Left ventricle myocardium inferior (tissue), 1 donor: ENCODE results near the gene PABPC4L. TPM values are rescaled to one million over a fixed set of nuclear protein-coding genes. Genes with fewer than 3 reads are reported as not detected.

Source experiments
- DNase-seq: peaks from one replicate; pipeline ENCODE4 v3.0.0-alpha.2; 2020
- H3K27ac ChIP-seq: fragments of 200-600 bp; replicated peaks from 2 replicates; pipeline ENCODE4 v1.8.0; 2021
- H3K27me3 ChIP-seq: fragments of 200-600 bp; 2 replicates; pipeline ENCODE4 v1.8.0; 2021; ENCODE audit warnings: low read depth
- H3K36me3 ChIP-seq: fragments of 200-600 bp; 2 replicates; pipeline ENCODE4 v1.8.0; 2021
- H3K4me1 ChIP-seq: fragments of 200-600 bp; 2 replicates; pipeline ENCODE4 v1.8.0; 2021
- H3K4me3 ChIP-seq: fragments of 200-600 bp; 2 replicates; pipeline ENCODE4 v1.8.0; 2021; ENCODE audit warnings: mild to moderate bottlenecking, moderate library complexity
- H3K9me3 ChIP-seq: fragments of 200-600 bp; replicated peaks from 2 replicates; pipeline ENCODE4 v1.8.0; 2021
- CTCF ChIP-seq: fragments of 200-600 bp; IDR thresholded peaks from 2 replicates; pipeline ENCODE4 v1.8.0; 2021; ENCODE audit warnings: antibody characterized with exemption, mild to moderate bottlenecking, borderline replicate concordance
- intact Hi-C: fragments of 100-400 bp; cut with micrococcal nuclease; formaldehyde crosslinking; loops from one replicate; pipeline ENCODE4 v1.11.0; 2022
- long read RNA-seq: library from polyadenylated mRNA; unstranded; transcript quantifications from one replicate; pipeline ENCODE4 v2.0.0, GENCODE V29; 2021
- total RNA-seq: library from RNA; stranded (reverse); fragmentation: NEBNext Ultra II Directional; extraction: Animal tissue kit (Norgen Biotek cat#: 25700); gene quantifications from one replicate; pipeline ENCODE4 v1.2.1, GENCODE V29; 2021
- donor health status: DM: no; HTN: yes; CAD: no; lungs with severe emphysema.

The PABPC4L gene
- total RNA-seq: 0.66 TPM
- long read RNA-seq, full-length matches to known transcripts: 2 of 2 reads
- long read RNA-seq, partial matches to known transcripts: 0 of 2 reads
- long read RNA-seq, other reads (novel, unspliced or antisense): 0 of 2 reads

- Histone ChIP-seq H3K4me1 (peaks cover 27% of the 10 kb centered on the region), H3K27me3 (peaks cover 16% of the 10 kb centered on the region), H3K9me3 (peaks cover 9% of the 10 kb centered on the region), H3K36me3 (no peaks in the 10 kb centered on the region), H3K27ac (peak within 1 kb of the TSS; percentile 81), H3K4me3 (peak within 1 kb of the TSS; percentile 71)
- TF ChIP-seq CTCF: no peak
- intact Hi-C loops: no loop called here
- peak; percentile 56 for DNase-seq
Measured at GRCh38 chr4:134201216-134202161, at the start of gene PABPC4L. Gene PABPC4L (minus strand): TSS chr4:134201789. CDS start chr4:134201019, 770 bp downstream.

GRCh38 chr4:134251322-134251721 lies 49.7 kb upstream of the PABPC4L start:
- H3K36me3 ChIP-seq: no peaks in the 10 kb centered on the region
- H3K27ac ChIP-seq: no peak overlapping the region
- no peaks in the 10 kb centered on the region for H3K27me3 ChIP-seq
- no peaks in the 10 kb centered on the region for H3K4me1 ChIP-seq
- peaks cover 4% of the 10 kb centered on the region for H3K9me3 ChIP-seq
- intact Hi-C loops: no loop called here
- DNase-seq: no peak
- no peak overlapping the region for H3K4me3 ChIP-seq
- no peak for TF ChIP-seq CTCF

GRCh38 chr4:134243742-134244713 lies 42.4 kb upstream of the PABPC4L start:
- Histone ChIP-seq H3K27me3 (no peaks in the 10 kb centered on the region), H3K4me3 (no peak overlapping the region), H3K36me3 (no peaks in the 10 kb centered on the region), H3K27ac (no peak overlapping the region), H3K4me1 (no peaks in the 10 kb centered on the region), H3K9me3 (peaks cover 27% of the 10 kb centered on the region)
- intact Hi-C loops: no loop called here
- TF ChIP-seq CTCF: no peak
- DNase-seq: no peak

GRCh38 chr4:134219043-134219442 lies 17.5 kb upstream of the PABPC4L start:
- no peaks in the 10 kb centered on the region for H3K4me1 ChIP-seq
- intact Hi-C loops: no loop called here

More at GRCh38 chr4:134219043-134219442, 17.5 kb upstream of the PABPC4L start:
- Histone ChIP-seq H3K9me3 (peaks cover 8% of the 10 kb centered on the region), H3K27ac (no peak overlapping the region), H3K36me3 (no peaks in the 10 kb centered on the region), H3K4me3 (no peak overlapping the region), H3K27me3 (no peaks in the 10 kb centered on the region)
- no peak for TF ChIP-seq CTCF
- DNase-seq: no peak
